Measurements from ENCODE around the gene TCEAL4.
A peak's percentile ranks its signal among the peaks of the same experiment; 100 is the strongest.
"Not testable (repeated sequence)": the region's sequence is repeated elsewhere in the genome, so short reads cannot be mapped to it uniquely, and the experiment has no call there.

Gene TCEAL4

GRCh38 chrX:103595202-103595601 lies 9.9 kb downstream of the TCEAL4 start:
- not testable (repeated sequence) for DNase-seq

DNA sequence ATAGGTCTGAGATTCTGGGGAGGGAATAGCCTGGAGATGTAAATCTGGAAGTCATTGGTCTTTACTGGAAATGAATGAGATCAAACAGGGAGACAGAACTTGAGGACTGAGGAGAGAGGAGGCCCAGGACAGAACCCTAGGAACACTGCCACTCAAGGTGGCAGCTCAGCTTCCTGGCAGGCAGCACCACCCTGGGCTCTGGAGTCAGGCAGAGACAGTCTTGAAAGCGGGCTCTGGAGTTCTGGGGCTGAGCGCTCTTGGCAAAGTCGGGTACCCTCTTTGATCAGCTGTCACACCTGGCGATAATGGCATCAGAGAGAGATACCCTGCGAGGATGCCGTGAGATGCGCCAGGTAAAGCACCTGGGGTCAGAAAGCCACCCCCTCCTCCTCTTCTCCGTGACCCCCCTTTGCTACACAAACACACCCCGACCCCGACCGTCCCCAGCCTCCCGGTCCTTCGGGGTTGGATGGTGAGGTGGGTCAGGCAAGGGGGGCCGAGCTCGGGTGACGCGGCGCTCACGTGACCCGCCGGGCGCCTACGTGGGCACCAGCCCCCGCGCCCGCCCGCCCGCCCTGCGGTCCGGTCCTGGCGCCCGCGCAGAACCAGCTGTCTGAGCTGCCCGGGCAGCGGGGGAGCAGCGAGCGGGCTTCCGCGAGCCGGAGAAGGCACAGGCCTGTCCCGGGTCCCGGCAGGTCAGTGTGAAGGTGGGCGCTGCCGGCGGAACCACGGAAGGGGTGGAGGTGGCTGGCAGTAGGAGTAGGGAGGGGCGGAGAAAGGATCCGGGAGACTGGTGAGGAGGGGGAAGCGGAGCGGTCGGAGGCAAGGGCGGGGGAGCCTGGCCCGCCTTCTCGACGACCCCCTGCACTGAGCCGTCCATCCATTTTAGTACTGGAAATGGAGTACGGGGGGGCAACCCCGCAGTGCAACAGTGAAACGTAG lies 22.3 kb downstream of the TCEAL4 start, which contains the start of gene TCEAL3:
Gene TCEAL3 (plus strand): TSS at position 600 of the 942 bp plus-strand sequence. CDS start 1,102 bp downstream, outside the sequence.
- DNase-seq: peak; percentile 51

GRCh38 chrX:103608306-103608963 lies 23.1 kb downstream of the TCEAL4 start:
- no peak for DNase-seq

DNA sequence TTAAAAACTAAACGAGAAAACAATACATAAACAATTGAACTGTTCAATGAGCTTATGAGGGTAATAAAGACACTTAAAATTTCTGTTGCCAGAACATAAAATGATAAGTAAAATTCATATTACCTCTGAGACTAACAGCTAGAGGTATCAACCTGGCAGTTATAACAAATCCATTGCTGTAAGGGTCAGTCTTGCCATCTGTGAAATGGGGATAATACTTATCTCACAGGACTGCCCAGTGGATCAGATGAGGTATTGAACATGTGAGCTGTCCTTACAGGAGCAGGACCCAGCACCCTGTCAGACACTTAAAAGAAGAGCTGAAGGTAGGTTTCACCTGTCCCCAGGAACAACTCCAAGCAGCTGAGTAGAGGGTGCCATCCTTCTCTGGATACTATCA lies 25.0 kb downstream of the TCEAL4 start:
- no peak for DNase-seq

- DNase-seq: no peak
Measured at GRCh38 chrX:103613362-103613890, 28.1 kb downstream of the TCEAL4 start.

- DNase-seq: no peak
Measured at GRCh38 chrX:103614999-103615398, 29.7 kb downstream of the TCEAL4 start.

DNA sequence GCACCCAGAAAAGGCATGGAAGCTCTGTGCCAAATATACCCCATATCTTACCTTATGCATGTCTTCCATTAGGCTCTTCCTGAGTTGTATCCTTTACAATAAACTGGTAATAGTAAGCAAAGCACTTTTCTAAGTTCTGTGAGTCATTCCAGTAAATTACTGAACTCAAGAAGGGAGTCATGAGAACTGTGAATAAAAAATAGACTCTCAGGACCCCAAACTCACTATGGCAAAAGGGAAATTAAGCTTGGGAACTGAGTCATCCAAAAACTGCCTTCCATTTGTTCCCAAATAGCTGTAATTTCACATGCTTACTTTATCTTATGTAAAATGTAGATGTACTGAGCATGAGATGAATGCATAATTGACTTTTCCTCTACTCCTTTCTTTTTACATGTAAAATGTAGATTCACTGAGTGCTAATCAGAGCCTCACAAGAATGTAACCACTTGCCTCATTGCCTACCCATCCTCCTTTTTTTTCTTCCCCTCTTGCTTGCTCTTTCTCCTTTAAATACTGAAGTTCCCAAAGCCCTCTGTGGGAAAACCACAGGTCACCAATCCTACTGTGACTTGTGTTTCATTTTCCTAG lies 30.6 kb downstream of the TCEAL4 start:
- no peak for DNase-seq

GRCh38 chrX:103616676-103617186 lies 31.4 kb downstream of the TCEAL4 start:
- no peak for DNase-seq

- no peak for DNase-seq
Measured at GRCh38 chrX:103624111-103624510, 38.8 kb downstream of the TCEAL4 start.

GRCh38 chrX:103626855-103627254 lies 41.5 kb downstream of the TCEAL4 start:
- DNase-seq: no peak

DNA sequence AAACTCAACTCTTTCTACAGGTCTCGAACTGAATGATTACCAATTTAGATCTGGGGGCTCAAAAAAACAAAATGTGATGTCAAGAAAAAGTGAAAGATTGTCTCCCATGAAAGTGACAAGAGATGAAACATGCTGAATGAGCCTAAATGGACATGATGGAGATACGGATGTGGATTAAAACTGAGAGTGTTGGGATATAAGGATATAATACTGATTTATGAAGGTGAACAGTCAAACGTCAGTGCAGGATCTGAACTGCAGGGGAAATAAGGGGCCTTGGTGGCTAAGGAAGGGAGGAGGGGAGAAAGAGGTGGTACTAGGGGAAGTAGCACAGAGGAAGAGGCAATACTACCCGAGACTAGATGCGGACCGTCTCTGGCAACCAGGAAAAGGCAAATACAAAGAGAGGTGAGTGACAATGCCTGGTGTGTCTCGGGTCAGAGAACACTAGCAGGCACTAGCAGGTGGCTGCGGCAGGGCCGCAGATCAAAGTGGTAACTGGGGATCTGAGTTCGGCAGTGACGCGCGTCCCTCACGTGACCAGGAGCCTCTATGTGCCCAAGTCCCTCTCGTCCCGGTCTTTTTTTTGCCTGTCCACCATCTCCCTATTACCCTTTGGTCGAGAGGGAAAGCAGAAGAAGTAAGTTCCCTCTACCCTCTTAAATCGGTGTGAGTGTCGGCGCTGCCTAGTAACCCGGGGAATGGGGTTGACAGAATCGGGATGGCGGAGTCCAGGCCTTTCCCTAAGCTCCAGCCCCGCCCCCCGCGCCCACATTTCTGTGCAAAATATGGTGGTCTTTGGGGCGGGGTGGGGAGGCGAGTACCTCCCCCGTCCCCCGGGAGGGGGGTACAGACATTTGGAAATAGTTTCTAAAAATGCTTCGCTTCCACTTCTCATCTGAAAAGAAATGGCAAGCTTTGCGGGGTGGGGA lies 43.3 kb downstream of the TCEAL4 start, which contains the start of gene TCEAL1:
Gene TCEAL1 (plus strand): TSS at position 590 of the 932 bp plus-strand sequence. CDS start 942 bp downstream, outside the sequence.
- DNase-seq: peak; percentile 50

DNA sequence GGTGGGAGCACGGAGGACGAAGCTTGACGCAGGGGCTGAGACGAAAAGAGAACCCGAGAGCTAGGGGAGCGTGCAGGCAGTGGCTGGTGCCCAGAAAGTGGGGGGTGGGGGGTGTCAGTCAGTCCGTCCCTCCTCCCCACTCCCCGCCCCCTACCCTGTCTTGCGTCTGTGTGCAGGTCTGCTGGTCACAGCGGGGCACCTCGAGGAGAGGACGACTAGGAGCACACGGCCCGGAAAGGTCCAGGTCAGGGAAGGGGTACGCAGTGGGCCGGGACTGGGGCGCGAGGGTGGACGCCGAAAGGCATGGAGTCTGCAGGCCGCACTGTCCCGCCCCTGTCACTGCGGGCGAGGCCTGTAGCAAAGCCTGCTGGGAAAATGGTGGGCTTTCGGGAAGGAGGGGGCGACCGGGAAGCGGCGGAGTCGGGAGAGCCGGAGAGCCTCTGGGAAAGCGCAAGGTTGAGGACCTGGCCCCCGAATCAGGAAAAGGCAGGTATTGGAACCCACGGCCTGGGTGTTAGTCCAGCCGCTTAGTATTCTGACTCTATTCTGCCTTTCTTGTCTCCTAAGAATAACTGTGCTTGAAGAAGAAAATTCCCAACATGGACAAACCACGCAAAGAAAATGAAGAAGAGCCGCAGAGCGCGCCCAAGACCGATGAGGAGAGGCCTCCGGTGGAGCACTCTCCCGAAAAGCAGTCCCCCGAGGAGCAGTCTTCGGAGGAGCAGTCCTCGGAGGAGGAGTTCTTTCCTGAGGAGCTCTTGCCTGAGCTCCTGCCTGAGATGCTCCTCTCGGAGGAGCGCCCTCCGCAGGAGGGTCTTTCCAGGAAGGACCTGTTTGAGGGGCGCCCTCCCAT lies 44.2 kb downstream of the TCEAL4 start:
- DNase-seq: peak; percentile 48

- DNase-seq: no peak
Measured at GRCh38 chrX:103630171-103630511, 44.8 kb downstream of the TCEAL4 start.

DNA sequence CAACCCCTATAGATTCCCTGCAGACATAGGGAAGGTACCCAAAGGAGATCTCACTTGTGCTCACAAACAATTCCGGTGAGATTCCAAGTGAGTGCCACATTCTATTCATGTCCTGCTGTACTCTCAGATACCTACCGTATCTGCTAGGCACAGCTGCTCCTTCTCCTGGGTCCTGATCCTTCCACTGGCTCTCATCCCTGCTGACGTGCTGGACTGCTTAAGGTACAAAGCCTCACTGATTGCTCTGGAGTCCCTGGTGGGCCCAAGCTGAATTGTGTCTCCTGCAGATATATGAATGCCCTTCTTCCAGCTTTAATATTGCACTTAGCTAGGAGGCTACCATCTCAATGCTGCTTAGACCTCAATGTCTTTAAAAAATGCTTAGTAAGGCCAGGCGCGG lies 45.8 kb downstream of the TCEAL4 start:
- no peak for DNase-seq

DNA sequence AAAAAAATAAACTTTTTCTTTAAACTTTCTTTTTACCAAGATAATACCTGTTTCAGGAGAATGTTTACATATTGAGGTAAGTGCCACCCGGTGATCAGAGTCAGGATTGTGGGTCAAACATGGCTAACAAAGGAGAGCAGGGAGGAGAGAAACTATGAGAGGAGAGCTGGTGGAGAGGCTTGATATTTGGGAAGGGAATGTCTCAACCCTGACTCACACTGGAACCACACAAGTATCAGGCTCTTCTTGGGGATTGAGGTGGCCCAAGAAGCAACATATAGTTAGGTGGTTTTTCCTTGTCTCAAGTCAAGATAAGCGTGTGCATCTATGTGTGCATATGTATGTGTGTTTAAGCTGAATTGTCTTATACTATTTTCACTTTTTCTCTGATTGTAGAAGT lies 50.1 kb downstream of the TCEAL4 start:
- no peak for DNase-seq

Data from NCI-H1694 treated with DMSO at 0.1 percent for 48 hours (cell line).